DND-41 (cell line): ENCODE data around the gene SMCO3.

Experiments used
- CTCF ChIP-seq: IDR thresholded peaks from 2 replicates; pipeline ENCODE4 v1.5.1; 2012; ENCODE audit warnings: borderline replicate concordance, low read length, moderate library complexity, mild to moderate bottlenecking; ENCODE audit not compliant: poor library complexity, severe bottlenecking; ENCODE audit errors: extremely low read depth
- EZH2 ChIP-seq: IDR thresholded peaks from 3 replicates; pipeline ENCODE4 v1.6.1; 2012; ENCODE audit warnings: borderline replicate concordance, low read depth, mild to moderate bottlenecking, moderate library complexity, low read length, inconsistent platforms; ENCODE audit not compliant: severe bottlenecking

GRCh38 chr12:14803011-14803829 lies 10.8 kb downstream of the SMCO3 start, which contains the start of the genes C12orf60 and WBP11:
- TF ChIP-seq CTCF (no peak), EZH2 (no peak)
